Stimulated activated naive CD8-positive, alpha-beta T cell treated with anti-CD3 and anti-CD28 coated beads, Interleukin-15, amount 100 ng/mL, for 72 hours (primary cell): ENCODE results near the gene FAIM.
"Not testable (repeated sequence)": the region's sequence is repeated elsewhere in the genome, so short reads cannot be mapped to it uniquely, and the experiment has no call there.

Source experiments
- ATAC-seq: fragments of 150-1000 bp; cut with Tn5 transposase; 2 replicates; pipeline ENCODE4 v1.10.0; 2021; ENCODE audit warnings: mild to moderate bottlenecking, moderate library complexity
- DNase-seq, 2 donors: peaks; one replicate each; pipeline ENCODE4 v3.0.0; 2021 to 2022
- H3K27ac Mint-ChIP-seq, 2 donors: one replicate each; pipeline ENCODE4 v1.8.0; 2022; ENCODE audit warnings: mild to moderate bottlenecking in 2 of 2, mixed read lengths in 2 of 2, moderate library complexity in 2 of 2
- H3K27me3 Mint-ChIP-seq: one replicate; pipeline ENCODE4 v1.8.0; 2022; ENCODE audit warnings: mixed read lengths
- H3K4me1 Mint-ChIP-seq: one replicate; pipeline ENCODE4 v1.8.0; 2022; ENCODE audit warnings: mild to moderate bottlenecking, mixed read lengths
- H3K4me3 Mint-ChIP-seq, 2 donors: one replicate each; pipeline ENCODE4 v1.8.0; 2022; ENCODE audit warnings: mild to moderate bottlenecking in 2 of 2, mixed read lengths in 2 of 2, moderate library complexity in 1 of 2
- H3K9me3 Mint-ChIP-seq, 2 donors: one replicate each; pipeline ENCODE4 v1.8.0; 2022; ENCODE audit warnings: mixed read lengths in 2 of 2

FAIM gene, protein sequence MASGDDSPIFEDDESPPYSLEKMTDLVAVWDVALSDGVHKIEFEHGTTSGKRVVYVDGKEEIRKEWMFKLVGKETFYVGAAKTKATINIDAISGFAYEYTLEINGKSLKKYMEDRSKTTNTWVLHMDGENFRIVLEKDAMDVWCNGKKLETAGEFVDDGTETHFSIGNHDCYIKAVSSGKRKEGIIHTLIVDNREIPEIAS

DNA sequence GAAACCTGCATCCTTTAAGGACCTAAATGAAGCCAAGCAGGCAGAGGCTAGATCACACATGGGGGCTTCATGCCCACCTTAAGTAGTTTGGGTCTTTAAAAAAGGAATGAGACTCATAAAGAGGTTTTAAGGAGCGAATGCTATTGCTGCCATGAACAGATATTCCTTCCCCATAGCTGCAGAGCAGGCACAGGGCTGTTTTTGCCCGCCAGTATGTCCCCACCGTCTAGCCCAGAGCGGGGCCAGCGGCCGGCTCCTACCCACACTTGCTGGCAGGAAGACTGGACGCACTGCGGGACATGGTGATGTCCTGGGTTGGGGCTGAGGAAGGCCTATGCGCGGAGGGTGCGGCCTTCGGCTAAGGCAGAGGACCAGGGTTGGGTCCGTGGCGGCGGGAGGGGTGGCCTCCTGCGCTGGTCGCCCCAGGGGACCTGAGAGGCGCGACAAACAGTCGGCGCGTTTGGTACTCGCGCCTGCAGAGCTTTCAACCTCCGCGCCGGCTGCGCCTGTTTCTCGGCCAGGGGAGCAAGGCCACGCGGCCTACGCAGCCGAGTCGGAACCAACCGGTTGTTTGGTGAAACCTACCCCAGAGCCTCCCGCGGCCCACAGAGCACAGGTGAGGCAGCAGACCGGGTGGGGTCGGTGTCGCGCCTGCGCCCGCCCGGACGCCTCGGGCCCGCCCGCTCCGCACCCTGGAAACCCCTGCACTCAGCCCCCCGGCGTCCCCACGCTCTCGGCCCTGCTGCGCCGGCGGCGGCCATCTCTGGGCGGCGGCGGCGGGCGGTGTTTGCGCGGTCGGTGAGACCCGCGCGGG is at the start of gene FAIM:
Gene FAIM (plus strand): TSS at position 450 of the 814 bp plus-strand sequence. CDS start 10,956 bp downstream, outside the sequence.
- Mint-ChIP-seq H3K9me3 (no peaks in the 10 kb centered on the region), H3K27ac (peak within 1 kb of the TSS; percentile 97 to 99), H3K4me3 (peak within 1 kb of the TSS; percentile 81 to 95), H3K4me1 (peaks cover 25% of the 10 kb centered on the region), H3K27me3 (no peaks in the 10 kb centered on the region)
- ATAC-seq (peak; percentile 85), DNase-seq (peak; percentile 74 to 82)

DNA sequence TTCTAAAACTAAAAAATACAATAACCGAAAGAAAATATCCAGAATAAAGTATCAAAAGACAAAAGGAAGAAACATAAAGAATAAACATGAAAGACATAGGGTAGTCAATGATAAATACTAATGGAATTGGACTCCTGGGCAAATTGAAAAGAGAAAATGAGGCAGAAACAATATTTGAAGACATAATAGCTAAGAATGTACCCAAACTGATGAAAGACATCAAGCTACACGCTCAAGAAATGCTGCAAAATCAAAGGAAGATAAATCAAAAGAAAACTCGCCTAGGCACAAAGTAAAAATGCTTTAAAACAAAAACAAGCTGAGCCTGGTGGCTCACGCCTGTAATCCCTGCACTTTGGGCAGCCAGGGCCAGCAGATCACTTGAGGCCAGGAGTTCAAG is 49.4 kb upstream of the FAIM start:
- H3K4me3 Mint-ChIP-seq = no peak overlapping the region
- no peak for ATAC-seq
- H3K4me1 Mint-ChIP-seq = peaks cover 12% of the 10 kb centered on the region
- H3K27ac Mint-ChIP-seq = no peak overlapping the region
- DNase-seq = no peak
- H3K27me3 Mint-ChIP-seq = no peaks in the 10 kb centered on the region
- H3K9me3 Mint-ChIP-seq = peaks cover 35 to 42% of the 10 kb centered on the region in 2 donors

DNA sequence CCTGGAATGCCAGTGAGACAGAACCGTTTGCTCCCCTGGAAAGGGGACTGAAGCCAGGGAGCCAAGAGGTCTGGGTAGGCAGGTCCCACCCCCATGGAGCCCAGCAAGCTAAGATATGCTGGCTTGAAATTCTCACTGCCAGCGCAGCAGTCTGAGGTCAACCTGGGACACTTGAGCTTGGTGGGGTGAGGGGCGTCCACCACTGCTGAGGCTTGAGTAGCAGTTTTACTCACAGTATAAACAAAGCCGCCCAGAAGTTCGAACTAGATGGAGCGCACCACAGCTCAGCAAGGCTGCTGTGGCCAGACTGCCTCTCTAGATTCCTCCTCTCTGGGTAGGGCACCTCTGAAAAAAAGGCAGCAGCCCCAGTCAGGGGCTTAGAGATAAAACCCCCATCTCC is 48.1 kb upstream of the FAIM start:
- Mint-ChIP-seq H3K4me3 (no peak overlapping the region), H3K9me3 (peaks cover 37 to 38% of the 10 kb centered on the region in 2 donors), H3K27me3 (no peaks in the 10 kb centered on the region), H3K4me1 (peaks cover 12% of the 10 kb centered on the region), H3K27ac (no peak overlapping the region)
- no peak for DNase-seq
- ATAC-seq = no peak

DNA sequence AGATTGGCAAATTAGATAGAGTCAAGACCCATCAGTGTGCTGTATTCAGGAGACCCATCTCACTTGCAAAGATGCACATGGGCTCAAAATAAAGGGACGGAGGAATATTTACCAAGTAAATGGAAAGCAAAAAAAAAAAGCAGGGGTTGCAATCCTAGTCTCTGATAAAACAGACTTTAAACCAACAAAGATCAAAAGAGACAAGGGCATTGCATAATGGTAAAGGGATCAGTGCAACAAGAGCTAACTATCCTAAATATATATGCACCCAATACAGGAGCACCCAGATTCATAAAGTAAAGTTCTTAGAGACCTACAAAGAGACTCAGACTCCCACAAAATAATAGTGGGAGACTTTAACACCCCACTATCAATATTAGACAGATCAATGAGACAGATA is 45.7 kb upstream of the FAIM start:
- DNase-seq, ATAC-seq, H3K4me3 Mint-ChIP-seq, H3K27ac Mint-ChIP-seq, H3K27me3 Mint-ChIP-seq: not testable (repeated sequence)
- Mint-ChIP-seq H3K9me3 (peaks cover 34 to 38% of the 10 kb centered on the region in 2 donors), H3K4me1 (peaks cover 12% of the 10 kb centered on the region)

DNA sequence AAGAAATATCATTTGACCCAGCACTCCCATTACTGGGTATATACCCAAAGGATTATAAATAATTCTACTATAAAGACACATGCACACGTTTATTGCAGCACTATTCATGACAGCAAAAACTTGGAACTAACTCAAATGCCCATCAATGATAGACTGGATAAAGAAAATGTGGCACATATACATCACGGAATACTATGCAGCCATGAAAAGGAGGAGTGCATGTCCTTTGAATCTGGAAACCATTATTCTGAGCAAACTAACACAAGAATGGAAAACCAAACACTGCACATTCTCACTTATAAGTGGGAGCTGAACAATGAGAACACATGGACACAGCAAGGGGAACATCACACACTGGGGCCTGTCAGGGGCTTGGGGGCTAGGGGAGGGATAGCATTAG is 42.3 kb upstream of the FAIM start:
- H3K27me3 Mint-ChIP-seq, ATAC-seq, H3K27ac Mint-ChIP-seq, DNase-seq, H3K4me3 Mint-ChIP-seq: not testable (repeated sequence)
- Mint-ChIP-seq H3K9me3 (peaks cover 17 to 18% of the 10 kb centered on the region in 2 donors), H3K4me1 (peaks cover 18% of the 10 kb centered on the region)

DNA sequence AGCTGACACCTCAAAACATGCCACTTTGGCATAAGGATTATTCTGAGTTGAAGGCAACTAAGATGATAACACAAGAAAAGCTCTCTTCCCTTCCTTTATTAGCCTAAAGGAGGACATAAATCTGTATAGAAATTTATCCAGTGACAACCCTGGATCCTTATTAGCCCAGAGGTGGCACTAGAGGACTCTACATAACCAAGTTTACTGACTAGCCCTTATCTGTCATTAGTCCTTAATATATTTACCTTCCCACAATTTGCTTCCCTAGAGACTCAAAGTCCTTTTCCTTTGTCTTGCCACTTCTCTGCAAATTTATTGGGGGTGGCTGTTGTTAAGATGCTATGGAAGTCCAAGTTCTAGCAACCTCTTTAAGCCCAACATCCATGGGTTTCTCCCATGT is 41.2 kb upstream of the FAIM start:
- no peak overlapping the region for H3K4me3 Mint-ChIP-seq
- no peak overlapping the region for H3K27ac Mint-ChIP-seq
- DNase-seq = no peak
- H3K4me1 Mint-ChIP-seq = peaks cover 28% of the 10 kb centered on the region
- H3K27me3 Mint-ChIP-seq = no peaks in the 10 kb centered on the region
- H3K9me3 Mint-ChIP-seq = peaks cover 17 to 18% of the 10 kb centered on the region in 2 donors
- no peak for ATAC-seq

DNA sequence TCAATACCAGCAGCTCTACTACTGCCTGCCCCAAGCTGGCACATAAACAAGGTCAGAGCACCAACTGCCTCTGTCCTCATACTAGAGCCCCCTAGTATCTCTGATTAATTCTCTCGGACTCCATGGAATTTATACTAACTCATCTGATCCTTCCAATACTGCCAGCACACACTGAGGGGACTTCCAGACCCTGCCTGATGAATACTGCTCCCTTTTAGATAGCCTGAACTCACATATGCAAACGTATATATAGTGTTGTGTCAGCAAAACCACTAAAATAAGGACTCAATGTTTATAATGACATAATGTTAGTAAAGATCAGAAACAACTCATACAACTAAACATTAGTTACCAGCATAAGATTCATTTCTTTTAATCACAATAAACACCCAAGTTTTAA is 39.5 kb upstream of the FAIM start:
- DNase-seq (no peak), ATAC-seq (no peak)
- no peak overlapping the region for H3K27ac Mint-ChIP-seq
- H3K4me1 Mint-ChIP-seq = peaks cover 16% of the 10 kb centered on the region
- peaks cover 20 to 22% of the 10 kb centered on the region in 2 donors for H3K9me3 Mint-ChIP-seq
- H3K4me3 Mint-ChIP-seq = no peak overlapping the region
- H3K27me3 Mint-ChIP-seq = no peaks in the 10 kb centered on the region

DNA sequence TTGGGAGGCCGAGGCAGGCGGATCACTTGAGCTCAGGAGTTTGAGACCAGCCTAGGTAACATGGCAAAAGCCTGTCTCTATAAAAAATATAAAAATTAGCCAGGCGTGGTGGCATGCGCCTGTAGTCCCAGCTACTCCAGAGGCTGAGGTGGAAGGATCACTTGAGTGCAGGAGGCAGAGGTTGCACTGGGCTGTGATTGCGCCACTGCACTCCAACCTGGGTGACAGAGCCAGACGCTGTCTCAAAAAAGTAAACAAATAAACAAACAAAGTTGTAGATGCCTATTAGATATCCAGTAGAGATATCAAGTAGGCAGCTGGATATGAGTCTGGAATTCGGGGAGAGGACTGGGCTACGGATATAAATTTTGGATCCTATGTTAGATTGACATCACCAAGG is 38.9 kb upstream of the FAIM start:
- H3K27me3 Mint-ChIP-seq, DNase-seq, ATAC-seq, H3K27ac Mint-ChIP-seq, H3K4me3 Mint-ChIP-seq: not testable (repeated sequence)
- Mint-ChIP-seq H3K4me1 (peaks cover 16% of the 10 kb centered on the region), H3K9me3 (peaks cover 20 to 23% of the 10 kb centered on the region in 2 donors)

DNA sequence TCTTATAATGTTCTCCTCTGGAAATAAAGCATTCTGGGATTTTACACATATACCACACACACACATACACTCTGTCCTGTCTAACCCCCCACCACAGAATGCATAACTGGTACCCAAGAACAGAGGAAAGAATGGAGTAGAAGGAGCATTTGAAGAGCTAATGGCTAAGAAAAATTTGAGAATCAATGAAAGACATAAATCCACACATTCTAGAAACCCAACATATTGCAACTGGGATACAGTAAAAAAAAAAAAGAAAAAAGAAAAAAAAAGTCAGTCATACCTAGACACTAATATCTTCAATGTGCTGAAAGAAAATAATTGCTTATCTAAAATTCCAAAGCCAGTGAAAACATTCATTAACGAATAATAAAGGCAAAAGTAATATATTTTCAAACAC is 35.4 kb upstream of the FAIM start:
- Mint-ChIP-seq H3K27me3 (no peaks in the 10 kb centered on the region), H3K9me3 (peaks cover 16 to 22% of the 10 kb centered on the region in 2 donors), H3K4me1 (peaks cover 39% of the 10 kb centered on the region), H3K4me3 (no peak overlapping the region), H3K27ac (no peak overlapping the region)
- ATAC-seq (no peak), DNase-seq (no peak)

DNA sequence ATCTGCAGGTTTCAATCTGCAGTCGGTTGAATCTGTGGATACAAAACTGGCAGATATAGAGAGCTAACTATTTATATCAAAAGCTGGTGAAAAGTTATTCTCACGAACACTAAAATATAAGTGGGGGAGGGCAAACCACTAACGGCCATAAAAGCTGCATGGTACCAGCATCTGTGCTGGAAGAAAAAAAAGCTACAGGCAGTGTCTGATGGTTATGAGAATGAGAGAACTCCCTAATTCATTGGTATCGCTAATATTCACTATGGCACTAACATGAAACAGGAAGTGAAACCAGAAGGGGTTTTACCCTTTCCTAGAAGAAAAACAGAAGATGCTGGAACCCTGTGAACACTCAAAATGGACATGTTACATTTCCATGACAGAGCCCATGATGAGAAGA is 30.4 kb upstream of the FAIM start:
- DNase-seq = no peak
- peak overlapping the region; percentile 39 to 54 for H3K4me3 Mint-ChIP-seq
- peak overlapping the region in 1 of 2 donors; percentile 43 for H3K27ac Mint-ChIP-seq
- ATAC-seq = peak; percentile 81
- H3K27me3 Mint-ChIP-seq = no peaks in the 10 kb centered on the region
- H3K9me3 Mint-ChIP-seq = peaks cover 12 to 18% of the 10 kb centered on the region in 2 donors
- peaks cover 44% of the 10 kb centered on the region for H3K4me1 Mint-ChIP-seq

DNA sequence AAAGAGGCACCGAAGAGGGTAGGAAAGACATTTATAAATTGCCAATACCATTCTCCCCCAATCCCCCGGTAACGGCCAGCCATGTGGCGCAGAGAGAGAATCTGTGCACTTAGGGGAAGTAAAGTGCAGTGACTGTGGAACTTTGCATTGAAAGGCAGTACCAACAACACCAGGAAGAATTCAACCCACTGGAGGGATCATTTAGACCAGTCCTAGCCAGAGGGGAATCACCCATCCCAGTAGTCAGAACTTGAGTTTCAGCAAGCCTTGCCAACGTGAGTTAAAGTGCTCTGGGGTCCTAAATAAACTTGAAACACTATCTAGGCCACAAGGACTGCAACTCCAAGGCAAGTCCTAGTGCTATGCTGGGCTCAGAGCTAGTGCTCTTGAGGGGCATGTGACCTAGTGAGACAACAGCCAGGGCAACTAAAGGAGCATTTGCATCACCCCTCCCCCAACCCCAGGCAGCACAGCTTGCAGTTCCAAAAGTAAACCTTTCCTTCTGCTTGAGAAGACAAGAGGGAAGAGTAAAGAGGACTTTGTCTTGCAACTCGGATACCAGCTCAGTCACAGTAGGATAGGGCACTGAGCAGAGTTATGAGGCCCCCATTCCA is 29.5 kb upstream of the FAIM start:
- no peak overlapping the region for H3K27ac Mint-ChIP-seq

DNA sequence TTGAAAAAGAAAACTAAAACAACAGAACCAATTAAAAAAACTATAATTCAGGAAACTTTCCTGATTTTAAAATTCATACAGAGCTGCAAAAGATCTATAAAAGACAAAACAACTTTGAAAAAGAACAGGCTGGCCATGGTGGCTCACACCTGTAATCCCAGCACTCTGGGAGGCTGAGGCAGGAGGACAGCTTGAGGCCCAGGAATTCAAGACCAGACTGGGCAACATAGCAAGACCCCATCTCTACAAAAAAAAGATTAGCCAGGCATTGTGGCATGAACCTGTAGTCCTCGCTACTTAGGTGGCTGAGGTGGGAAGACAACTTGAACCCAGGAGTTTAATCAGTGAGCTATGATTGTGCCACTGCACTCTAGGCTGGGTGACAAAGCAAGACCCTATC is 21.2 kb upstream of the FAIM start:
- no peak overlapping the region for H3K27ac Mint-ChIP-seq
- ATAC-seq (no peak), DNase-seq (no peak)
- H3K27me3 Mint-ChIP-seq = no peaks in the 10 kb centered on the region
- H3K9me3 Mint-ChIP-seq = peaks cover 0 to 7% of the 10 kb centered on the region in 2 donors
- no peak overlapping the region for H3K4me3 Mint-ChIP-seq
- H3K4me1 Mint-ChIP-seq = peaks cover 37% of the 10 kb centered on the region

More for the DNA sequence above, 29.5 kb upstream of the FAIM start:
- DNase-seq (no peak), ATAC-seq (peak; percentile 46)
- peaks cover 53% of the 10 kb centered on the region for H3K4me1 Mint-ChIP-seq
- no peaks in the 10 kb centered on the region for H3K27me3 Mint-ChIP-seq
- peaks cover 7 to 9% of the 10 kb centered on the region in 2 donors for H3K9me3 Mint-ChIP-seq
- H3K4me3 Mint-ChIP-seq = peak overlapping the region in 1 of 2 donors; percentile 54

DNA sequence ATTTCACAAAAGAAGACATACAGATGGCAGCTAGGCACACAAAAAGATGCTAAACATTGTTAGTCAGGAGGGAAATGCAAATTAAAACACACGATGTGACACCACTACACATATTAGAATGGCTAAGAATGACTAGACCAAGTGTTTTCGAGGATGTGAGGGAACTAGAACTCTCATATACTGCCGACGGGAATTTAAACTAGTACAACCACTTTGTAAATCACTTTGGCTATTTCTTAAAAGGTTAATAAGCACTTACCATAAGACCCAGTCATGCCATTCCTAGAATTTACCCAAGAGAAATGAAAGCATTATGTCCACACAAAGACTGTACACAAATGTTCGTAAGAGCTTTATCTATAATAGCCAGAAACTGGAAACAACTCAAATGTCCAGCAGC is 20.1 kb upstream of the FAIM start:
- Mint-ChIP-seq H3K27me3 (no peaks in the 10 kb centered on the region), H3K27ac (no peak overlapping the region), H3K9me3 (peaks cover 0 to 7% of the 10 kb centered on the region in 2 donors), H3K4me3 (no peak overlapping the region), H3K4me1 (peaks cover 29% of the 10 kb centered on the region)
- ATAC-seq (no peak), DNase-seq (no peak)

DNA sequence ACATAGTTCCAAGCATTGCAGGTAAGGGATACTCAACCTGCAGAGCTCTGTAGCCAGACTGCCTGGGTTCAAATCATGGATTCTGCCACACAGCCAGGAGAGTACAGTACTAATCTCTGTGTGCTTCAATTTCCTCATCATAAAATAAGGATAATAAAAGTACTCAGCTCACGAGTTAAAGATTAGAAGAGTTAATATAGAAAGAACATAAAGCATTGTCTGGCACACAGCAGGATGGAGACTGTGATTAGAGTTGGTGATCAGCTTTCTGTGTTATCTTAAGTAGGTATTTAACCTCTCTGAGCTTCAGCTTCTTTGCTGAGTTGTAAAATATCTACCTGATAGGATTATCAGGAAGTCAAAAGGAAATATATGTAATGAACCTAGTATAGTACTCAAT is 17.2 kb upstream of the FAIM start:
- Mint-ChIP-seq H3K27me3 (no peaks in the 10 kb centered on the region), H3K27ac (no peak overlapping the region), H3K4me1 (peaks cover 17% of the 10 kb centered on the region), H3K4me3 (no peak overlapping the region), H3K9me3 (peaks cover 0 to 3% of the 10 kb centered on the region in 2 donors)
- ATAC-seq (no peak), DNase-seq (no peak)

DNA sequence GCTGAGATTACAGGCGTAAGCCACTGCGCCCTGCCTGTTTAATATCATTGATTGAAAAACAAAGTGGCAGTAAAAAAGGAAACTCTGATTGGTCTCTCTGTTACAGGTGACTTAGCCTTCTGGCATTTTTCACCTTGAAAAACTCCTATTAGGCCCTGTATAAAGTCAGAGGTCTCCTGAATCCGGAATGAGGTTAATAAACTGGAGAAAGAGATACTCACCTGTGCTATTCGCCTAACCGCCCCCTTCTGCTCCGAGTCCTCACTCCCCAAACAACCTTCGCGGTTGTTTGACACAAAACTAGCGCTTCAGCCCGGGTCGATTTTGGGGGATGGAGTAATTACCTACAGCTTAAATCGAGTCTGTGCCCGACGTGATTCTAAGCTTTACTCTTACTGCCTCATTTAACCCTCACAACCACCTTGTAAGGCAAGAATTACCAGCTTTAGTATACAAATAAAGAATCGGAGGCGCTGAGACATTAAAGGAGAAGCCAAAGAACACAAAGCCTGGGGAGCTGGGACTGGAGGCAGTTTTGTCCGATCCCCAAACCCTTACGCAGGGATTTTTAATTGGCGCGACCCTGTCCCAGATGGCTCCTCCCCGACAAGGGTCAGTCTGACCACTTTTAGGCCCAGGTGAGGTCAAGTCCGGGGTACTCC is 15.0 kb upstream of the FAIM start:
- peak overlapping the region; percentile 97 to 100 for H3K4me3 Mint-ChIP-seq
- peak overlapping the region; percentile 88 to 99 for H3K27ac Mint-ChIP-seq
- no peak for DNase-seq

More for the DNA sequence above, 15.0 kb upstream of the FAIM start:
- ATAC-seq = peak; percentile 0
- H3K4me1 Mint-ChIP-seq = peaks cover 10% of the 10 kb centered on the region
- H3K27me3 Mint-ChIP-seq = no peaks in the 10 kb centered on the region
- H3K9me3 Mint-ChIP-seq = no peaks in the 10 kb centered on the region
